Fibroblast of the aortic adventitia (primary cell): ENCODE data around the gene SERPINH1. TPM values are rescaled to one million over a fixed set of nuclear protein-coding genes. Genes with fewer than 3 reads are reported as not detected.

Source experiments
- DNase-seq: peaks from one replicate; pipeline ENCODE4 v3.0.0-alpha.2; 2010; ENCODE audit warnings: low read depth
- H3K4me3 ChIP-seq: 2 replicates; pipeline ENCODE4 v1.5.1; 2011; ENCODE audit warnings: low read depth, mild to moderate bottlenecking, control low read depth, low read length, moderate library complexity
- total RNA-seq: library from RNA; depleted of rRNA; stranded (reverse); fragments of >200 nt; gene quantifications from 2 replicates; pipeline ENCODE4 v1.2.3, GENCODE V29; 2012; ENCODE audit warnings: low replicate concordance
- TF ChIP-seq, protein P1 (sequence below): IDR thresholded peaks from 2 replicates; pipeline ENCODE4 v1.5.1; 2011; ENCODE audit warnings: mild to moderate bottlenecking, low read length, control low read depth, inconsistent platforms; ENCODE audit not compliant: insufficient read depth

Gene SERPINH1
- total RNA-seq, 1 donor, result 497 TPM

DNA sequence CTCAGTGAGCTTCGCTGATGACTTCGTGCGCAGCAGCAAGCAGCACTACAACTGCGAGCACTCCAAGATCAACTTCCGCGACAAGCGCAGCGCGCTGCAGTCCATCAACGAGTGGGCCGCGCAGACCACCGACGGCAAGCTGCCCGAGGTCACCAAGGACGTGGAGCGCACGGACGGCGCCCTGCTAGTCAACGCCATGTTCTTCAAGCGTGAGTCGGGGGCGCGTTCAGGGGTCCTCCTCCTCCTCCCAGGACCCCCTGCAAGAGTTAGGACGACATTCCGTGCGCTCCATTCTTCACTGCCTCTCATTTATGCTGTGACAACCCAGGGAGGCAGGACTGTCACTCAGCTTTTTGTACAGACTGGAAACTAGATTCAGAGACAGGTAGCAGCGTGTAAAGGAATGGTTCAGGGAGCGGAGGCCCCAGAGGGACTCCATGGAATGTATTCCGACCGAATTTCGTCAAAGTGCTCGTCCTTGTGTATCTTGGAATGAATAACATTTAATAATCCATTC is 4.8 kb downstream of the SERPINH1 start:
- H3K4me3 ChIP-seq, result peak overlapping the region; percentile 100
- TF ChIP-seq, protein P1, sequence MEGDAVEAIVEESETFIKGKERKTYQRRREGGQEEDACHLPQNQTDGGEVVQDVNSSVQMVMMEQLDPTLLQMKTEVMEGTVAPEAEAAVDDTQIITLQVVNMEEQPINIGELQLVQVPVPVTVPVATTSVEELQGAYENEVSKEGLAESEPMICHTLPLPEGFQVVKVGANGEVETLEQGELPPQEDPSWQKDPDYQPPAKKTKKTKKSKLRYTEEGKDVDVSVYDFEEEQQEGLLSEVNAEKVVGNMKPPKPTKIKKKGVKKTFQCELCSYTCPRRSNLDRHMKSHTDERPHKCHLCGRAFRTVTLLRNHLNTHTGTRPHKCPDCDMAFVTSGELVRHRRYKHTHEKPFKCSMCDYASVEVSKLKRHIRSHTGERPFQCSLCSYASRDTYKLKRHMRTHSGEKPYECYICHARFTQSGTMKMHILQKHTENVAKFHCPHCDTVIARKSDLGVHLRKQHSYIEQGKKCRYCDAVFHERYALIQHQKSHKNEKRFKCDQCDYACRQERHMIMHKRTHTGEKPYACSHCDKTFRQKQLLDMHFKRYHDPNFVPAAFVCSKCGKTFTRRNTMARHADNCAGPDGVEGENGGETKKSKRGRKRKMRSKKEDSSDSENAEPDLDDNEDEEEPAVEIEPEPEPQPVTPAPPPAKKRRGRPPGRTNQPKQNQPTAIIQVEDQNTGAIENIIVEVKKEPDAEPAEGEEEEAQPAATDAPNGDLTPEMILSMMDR, result no peak
- no peak for DNase-seq

DNA sequence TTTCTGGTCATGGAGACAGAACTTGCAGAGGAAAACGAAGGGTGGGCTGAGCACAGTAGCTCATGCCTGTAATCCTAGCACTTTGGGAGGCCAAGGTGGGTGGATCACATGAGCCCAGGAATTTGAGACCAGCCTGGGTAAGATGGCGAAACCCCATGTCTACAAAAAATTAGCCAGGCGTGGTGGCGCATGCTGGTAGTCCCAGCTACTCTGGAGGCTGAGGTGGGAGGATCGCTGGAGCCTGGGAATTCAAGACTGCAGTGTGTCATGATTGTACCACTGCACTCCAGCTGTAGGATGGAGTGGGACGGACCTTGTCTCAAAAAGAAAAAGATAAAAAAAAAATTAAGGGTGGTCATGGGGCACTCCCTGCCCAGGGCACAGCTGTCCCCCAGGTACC is 5.9 kb downstream of the SERPINH1 start:
- no peak for DNase-seq
- TF ChIP-seq, protein P1, result no peak
- peak overlapping the region; percentile 28 for H3K4me3 ChIP-seq

DNA sequence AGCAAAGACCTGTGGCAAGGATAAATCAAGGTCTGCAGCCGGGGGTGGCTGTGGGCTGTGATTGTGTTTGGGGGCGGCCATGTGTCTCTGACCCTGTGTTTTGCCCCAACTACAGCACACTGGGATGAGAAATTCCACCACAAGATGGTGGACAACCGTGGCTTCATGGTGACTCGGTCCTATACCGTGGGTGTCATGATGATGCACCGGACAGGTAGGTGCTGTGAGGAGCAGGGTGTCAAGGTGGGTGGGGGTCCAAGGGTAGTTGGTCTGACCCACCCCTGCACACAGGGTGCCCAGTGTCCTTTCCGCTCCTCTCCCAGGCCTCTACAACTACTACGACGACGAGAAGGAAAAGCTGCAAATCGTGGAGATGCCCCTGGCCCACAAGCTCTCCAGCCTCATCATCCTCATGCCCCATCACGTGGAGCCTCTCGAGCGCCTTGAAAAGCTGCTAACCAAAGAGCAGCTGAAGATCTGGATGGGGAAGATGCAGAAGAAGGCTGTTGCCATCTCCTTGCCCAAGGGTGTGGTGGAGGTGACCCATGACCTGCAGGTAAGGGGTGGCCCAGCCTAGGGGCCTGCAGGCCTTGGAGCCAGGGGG is 6.7 kb downstream of the SERPINH1 start:
- no peak for DNase-seq
- no peak overlapping the region for H3K4me3 ChIP-seq
- TF ChIP-seq, protein P1, result no peak

DNA sequence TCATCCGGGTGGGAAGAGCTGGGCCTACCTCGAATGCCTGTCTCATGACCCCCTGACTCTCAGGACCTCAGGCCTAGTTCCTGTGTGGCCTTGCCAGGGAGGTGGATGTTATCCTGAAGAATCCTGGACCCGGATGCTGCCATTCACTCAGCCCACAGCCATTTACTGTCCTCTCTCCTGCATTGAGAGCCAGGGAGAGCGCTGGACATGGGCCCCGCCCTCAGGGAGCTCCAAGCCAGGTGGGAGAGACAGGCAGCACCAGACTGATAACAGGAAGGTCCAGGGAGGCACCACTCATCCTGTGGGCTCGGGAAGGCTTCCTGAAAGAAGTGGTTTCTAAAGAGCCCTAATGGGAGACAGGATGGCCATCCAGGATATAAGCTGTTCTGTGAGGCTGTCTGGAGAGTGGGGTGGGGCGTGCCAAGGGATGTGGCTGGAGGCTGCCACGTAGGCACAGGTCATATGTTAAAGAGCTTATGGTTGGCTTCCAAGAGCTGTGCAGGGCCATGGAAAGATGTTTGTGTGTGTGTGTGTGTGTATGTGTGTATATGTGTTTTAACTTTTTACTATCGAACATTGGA is 8.6 kb downstream of the SERPINH1 start:
- no peak for DNase-seq
- TF ChIP-seq, protein P1, result no peak
- no peak overlapping the region for H3K4me3 ChIP-seq

DNA sequence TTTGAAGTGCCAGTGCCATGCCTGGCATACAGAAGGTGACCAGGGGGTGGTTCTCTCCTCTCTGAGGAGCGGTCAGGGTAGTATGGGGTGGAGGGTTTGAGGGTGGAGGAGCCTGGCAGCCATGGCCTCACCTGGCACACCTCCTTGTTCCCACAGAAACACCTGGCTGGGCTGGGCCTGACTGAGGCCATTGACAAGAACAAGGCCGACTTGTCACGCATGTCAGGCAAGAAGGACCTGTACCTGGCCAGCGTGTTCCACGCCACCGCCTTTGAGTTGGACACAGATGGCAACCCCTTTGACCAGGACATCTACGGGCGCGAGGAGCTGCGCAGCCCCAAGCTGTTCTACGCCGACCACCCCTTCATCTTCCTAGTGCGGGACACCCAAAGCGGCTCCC is 9.6 kb downstream of the SERPINH1 start:
- TF ChIP-seq, protein P1, result no peak
- no peak overlapping the region for H3K4me3 ChIP-seq
- DNase-seq, result no peak

DNA sequence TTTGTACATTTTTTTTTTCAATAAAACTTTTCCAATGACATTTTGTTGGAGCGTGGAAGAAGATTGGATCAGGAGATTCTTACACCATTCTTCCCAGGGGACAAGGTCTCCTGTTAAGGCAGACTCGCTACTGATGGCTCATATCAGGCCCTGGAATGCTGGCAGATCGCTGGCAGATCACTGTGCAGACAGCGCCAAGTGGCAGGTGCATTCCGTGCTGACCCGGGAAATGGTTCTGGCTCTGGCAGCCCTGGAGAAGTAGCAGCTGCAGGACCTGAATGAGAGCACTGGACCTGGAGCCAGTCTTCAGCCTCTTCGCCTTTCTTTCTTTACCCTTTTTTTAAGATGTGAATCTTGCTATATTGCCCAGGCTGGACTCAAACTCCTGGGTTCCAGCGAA is 10.7 kb downstream of the SERPINH1 start:
- TF ChIP-seq, protein P1, result no peak
- H3K4me3 ChIP-seq, result no peak overlapping the region
- no peak for DNase-seq
